A673 (cell line): ENCODE data around the gene TENM3. TPM values are rescaled to one million over a fixed set of nuclear protein-coding genes. Genes with fewer than 3 reads are reported as not detected.

Source experiments
- BruUV-seq: library from RNA; stranded (reverse); fragments of 400-500 nt; replicated peaks from 2 replicates; lab custom pipeline; 2021; lab: Mats Ljungman, UMichigan
- CTCF ChIA-PET: fragments of 300-600 bp; sonication (Branson Sonifier 250); formaldehyde crosslinking; loops from one replicate; lab custom pipeline; 2022; ENCODE audit warnings: antibody characterized with exemption; lab: Charles Lee
- POLR2A ChIA-PET: fragments of 300-600 bp; sonication (Branson Sonifier 250); formaldehyde crosslinking; loops from one replicate; lab custom pipeline; 2022; ENCODE audit warnings: antibody characterized with exemption; ENCODE audit not compliant: low non-redundant PET; lab: Charles Lee
- DNase-seq: peaks from one replicate; pipeline ENCODE4 v3.0.0-alpha.2; 2015; ENCODE audit warnings: low spot score
- H3K27ac ChIP-seq: fragments of 200-600 bp; sonication (generic); 2 replicates; pipeline ENCODE4 v1.5.1; 2016; ENCODE audit warnings: mixed run types, low read depth, mild to moderate bottlenecking, mixed read lengths, antibody characterized with exemption, low read length; ENCODE audit not compliant: poor library complexity, severe bottlenecking
- H3K27me3 ChIP-seq: fragments of 200-600 bp; sonication (generic); replicated peaks from 2 replicates; pipeline ENCODE4 v1.6.1; 2017; ENCODE audit warnings: mixed run types, low read depth, mild to moderate bottlenecking, mixed read lengths, antibody characterized with exemption, low read length; ENCODE audit not compliant: insufficient read depth, poor library complexity
- H3K36me3 ChIP-seq: fragments of 200-600 bp; sonication (generic); 2 replicates; pipeline ENCODE4 v1.6.1; 2016; ENCODE audit warnings: mixed run types, mild to moderate bottlenecking, mixed read lengths, antibody characterized with exemption, low read length; ENCODE audit not compliant: insufficient read depth, poor library complexity, severe bottlenecking
- H3K4me1 ChIP-seq: fragments of 200-600 bp; sonication (generic); 2 replicates; pipeline ENCODE4 v1.6.1; 2017; ENCODE audit warnings: mixed run types, mild to moderate bottlenecking, mixed read lengths, antibody characterized with exemption, low read length; ENCODE audit not compliant: insufficient read depth, poor library complexity, severe bottlenecking
- H3K4me3 ChIP-seq: fragments of 200-600 bp; sonication (generic); 2 replicates; pipeline ENCODE4 v1.5.1; 2016; ENCODE audit warnings: low read depth, mixed run types, mild to moderate bottlenecking, mixed read lengths, low read length; ENCODE audit not compliant: poor library complexity, severe bottlenecking
- H3K9me3 ChIP-seq: fragments of 200-600 bp; sonication (generic); 2 replicates; pipeline ENCODE4 v1.6.1; 2016; ENCODE audit warnings: mixed run types, low read depth, mild to moderate bottlenecking, mixed read lengths, antibody characterized with exemption, low read length; ENCODE audit not compliant: poor library complexity, severe bottlenecking
- CTCF ChIP-seq: fragments of 300-800, 200-600 bp; sonication (generic); conservative IDR thresholded peaks from 2 replicates; pipeline ENCODE4 v1.5.1; 2017; ENCODE audit warnings: low read depth, mild to moderate bottlenecking, antibody characterized with exemption, low read length, moderate library complexity, mixed read lengths
- EZH2 ChIP-seq: fragments of 200-600 bp; sonication (generic); IDR thresholded peaks from 2 replicates; pipeline ENCODE4 v1.6.1; 2017; ENCODE audit warnings: borderline replicate concordance, low read depth, mild to moderate bottlenecking, mixed read lengths, antibody characterized with exemption, low read length; ENCODE audit not compliant: poor library complexity, severe bottlenecking
- intact Hi-C: fragments of 100-400 bp; cut with micrococcal nuclease; formaldehyde crosslinking; loops from one replicate; pipeline ENCODE4 v1.10.0; 2022; ENCODE audit not compliant: unreplicated experiment
- total RNA-seq: library from RNA; stranded (reverse); gene quantifications from 2 replicates; pipeline ENCODE4 v1.2.3, GENCODE V29; 2021

Gene TENM3
- total RNA-seq, 1 experiment from 2014 or later, result 26.4 TPM

GRCh38 chr4:182278729-182279128 lies 35.5 kb downstream of the TENM3 start:
- Histone ChIP-seq H3K27ac (no peak overlapping the region), H3K27me3 (no peaks in the 10 kb centered on the region), H3K4me1 (no peaks in the 10 kb centered on the region), H3K4me3 (no peak overlapping the region), H3K36me3 (no peaks in the 10 kb centered on the region), H3K9me3 (no peaks in the 10 kb centered on the region)
- no peak for DNase-seq
- ChIA-PET CTCF (no interaction called here), POLR2A (no interaction called here)
- BruUV-seq, result no TSS peak
- intact Hi-C loops, result no loop called here
- TF ChIP-seq CTCF, result no peak
- TF ChIP-seq EZH2, result no peak

- intact Hi-C loops, result no loop called here
- Histone ChIP-seq H3K27me3 (no peaks in the 10 kb centered on the region), H3K9me3 (no peaks in the 10 kb centered on the region), H3K4me1 (no peaks in the 10 kb centered on the region), H3K36me3 (no peaks in the 10 kb centered on the region), H3K4me3 (no peak overlapping the region), H3K27ac (no peak overlapping the region)
- TF ChIP-seq EZH2 (no peak), CTCF (no peak)
- POLR2A ChIA-PET, result no interaction called here
- CTCF ChIA-PET, result no interaction called here
- peak; percentile 31 for DNase-seq
- BruUV-seq, result no TSS peak
These were observed 37.4 kb downstream of the TENM3 start for GRCh38 chr4:182280436-182281111.

- DNase-seq, result no peak
- intact Hi-C loops, result no loop called here
- CTCF ChIA-PET, result no interaction called here
- no peaks in the 10 kb centered on the region for H3K36me3 ChIP-seq
- H3K4me1 ChIP-seq, result no peaks in the 10 kb centered on the region
- no peaks in the 10 kb centered on the region for H3K9me3 ChIP-seq
- H3K27me3 ChIP-seq, result no peaks in the 10 kb centered on the region
- TF ChIP-seq CTCF, result no peak
- TF ChIP-seq EZH2, result no peak
- BruUV-seq, result no TSS peak
- POLR2A ChIA-PET, result no interaction called here
- no peak overlapping the region for H3K27ac ChIP-seq
- no peak overlapping the region for H3K4me3 ChIP-seq
These were observed 42.8 kb downstream of the TENM3 start for GRCh38 chr4:182286035-182286434.
